ENCODE data around the gene GLO1. TPM values are rescaled to one million over a fixed set of nuclear protein-coding genes. Genes with fewer than 3 reads are reported as not detected.

The GLO1 gene
- total RNA-seq, 1 experiment from 2014 or later = 188 TPM

GRCh38 chr6:38728203-38728602 lies 25.3 kb upstream of the GLO1 start:
- Histone ChIP-seq H2BK5ac (ENCODE audit: insufficient read length, low read length) (no peak overlapping the region), H2AFZ (ENCODE audit: low read length) (no peak overlapping the region), H2BK12ac (ENCODE audit: insufficient read length, low read depth, low read length) (no peak overlapping the region), H4K20me1 (ENCODE audit: control insufficient read depth, insufficient read depth, insufficient read length) (no peaks in the 10 kb centered on the region), H3K27ac (ENCODE audit: insufficient read length, low read depth, low read length) (no peak overlapping the region), H4K5ac (ENCODE audit: insufficient read length, low read depth, low read length) (no peak overlapping the region), H3K56ac (ENCODE audit: insufficient read length, low read depth, low read length) (no peak overlapping the region), H2BK20ac (ENCODE audit: low read depth, low read length, poor library complexity, severe bottlenecking) (no peak overlapping the region), H3K27me3 (ENCODE audit: insufficient read depth, low read length) (no peaks in the 10 kb centered on the region), H2AK5ac (ENCODE audit: insufficient read length, low read length) (no peak overlapping the region), H3K9ac (ENCODE audit: extremely low read depth, insufficient read length, low read length) (no peak overlapping the region), H3K23ac (ENCODE audit: insufficient read length, low read depth, low read length) (no peak overlapping the region), H3K4me1 (ENCODE audit: insufficient read depth, low read length) (no peaks in the 10 kb centered on the region), H4K8ac (replicated peaks; ENCODE audit: insufficient read length, low read depth, low read length) (no peak overlapping the region), H3K23me2 (ENCODE audit: insufficient read length, low read depth, low read length, poor library complexity, severe bottlenecking) (no peaks in the 10 kb centered on the region), H3K79me2 (ENCODE audit: insufficient read depth, low read length) (no peaks in the 10 kb centered on the region), H2BK15ac (ENCODE audit: low read depth, low read length) (no peak overlapping the region), H3K9me3 (ENCODE audit: control insufficient read depth, low read depth, low read length) (no peaks in the 10 kb centered on the region), H3K14ac (ENCODE audit: insufficient read depth, low read length) (no peak overlapping the region), H3K4ac (ENCODE audit: low read depth, low read length) (no peak overlapping the region), H3K79me1 (ENCODE audit: insufficient read depth, low read depth, low read length, poor library complexity, severe bottlenecking) (no peaks in the 10 kb centered on the region), H3T11ph (ENCODE audit: low read length) (no peak overlapping the region), H2BK120ac (ENCODE audit: low read depth, low read length, poor library complexity, severe bottlenecking) (no peak overlapping the region), H3K4me2 (ENCODE audit: insufficient read depth, insufficient read length, low read length) (no peak overlapping the region), H3K18ac (ENCODE audit: insufficient read length, low read depth, low read length) (no peak overlapping the region), H4K91ac (ENCODE audit: insufficient read length, low read depth, low read length) (no peak overlapping the region)
- Mint-ChIP-seq H3K27me3 (ENCODE audit: low read depth) (no peaks in the 10 kb centered on the region), H3K4me1 (peaks cover 2 to 3% of the 10 kb centered on the region in 2 experiments; a peak in 1 of 4 replicates), H3K4me3 (no peak overlapping the region), H3K9me3 (no peaks in the 10 kb centered on the region; a peak in 1 of 5 replicates), H3K27ac (no peak overlapping the region), H3K36me3 (ENCODE audit: insufficient read depth in 1 of 3, low read depth in 3 of 3) (peaks cover 0 to under 1% (median 0%) of the 10 kb centered on the region in 3 experiments; a peak in 1 of 7 replicates)
- TF ChIP-seq CTCF (conservative IDR thresholded peaks at IDR 0.05) = no peak
- WGBS (ENCODE audit: extremely low coverage, insufficient read length, low lambda C conversion rate) = no CpG with 5 or more reads among the region's 1 CpG
- no peak for DNase-seq
